ENCODE measurements around the gene AMOTL2.

- TF ChIP-seq, protein P1, sequence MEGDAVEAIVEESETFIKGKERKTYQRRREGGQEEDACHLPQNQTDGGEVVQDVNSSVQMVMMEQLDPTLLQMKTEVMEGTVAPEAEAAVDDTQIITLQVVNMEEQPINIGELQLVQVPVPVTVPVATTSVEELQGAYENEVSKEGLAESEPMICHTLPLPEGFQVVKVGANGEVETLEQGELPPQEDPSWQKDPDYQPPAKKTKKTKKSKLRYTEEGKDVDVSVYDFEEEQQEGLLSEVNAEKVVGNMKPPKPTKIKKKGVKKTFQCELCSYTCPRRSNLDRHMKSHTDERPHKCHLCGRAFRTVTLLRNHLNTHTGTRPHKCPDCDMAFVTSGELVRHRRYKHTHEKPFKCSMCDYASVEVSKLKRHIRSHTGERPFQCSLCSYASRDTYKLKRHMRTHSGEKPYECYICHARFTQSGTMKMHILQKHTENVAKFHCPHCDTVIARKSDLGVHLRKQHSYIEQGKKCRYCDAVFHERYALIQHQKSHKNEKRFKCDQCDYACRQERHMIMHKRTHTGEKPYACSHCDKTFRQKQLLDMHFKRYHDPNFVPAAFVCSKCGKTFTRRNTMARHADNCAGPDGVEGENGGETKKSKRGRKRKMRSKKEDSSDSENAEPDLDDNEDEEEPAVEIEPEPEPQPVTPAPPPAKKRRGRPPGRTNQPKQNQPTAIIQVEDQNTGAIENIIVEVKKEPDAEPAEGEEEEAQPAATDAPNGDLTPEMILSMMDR (IDR thresholded peaks at IDR 0.05; ENCODE audit: extremely low read depth in 1 of 2, insufficient read depth in 1 of 2, low read depth in 1 of 2, low read length in 2 of 2), result no peak
- no peak for TF ChIP-seq POLR2A (IDR thresholded peaks at IDR 0.05; ENCODE audit: low read depth, low read length)
- TF ChIP-seq JUN (IDR thresholded peaks at IDR 0.05; ENCODE audit: borderline replicate concordance, insufficient read depth, insufficient read length, low read depth), result no peak
These were observed 2.7 kb upstream of the AMOTL2 start for GRCh38 chr3:134376786-134377426.

All from endothelial cell of umbilical vein (primary cell).